ENCODE data around the gene ANKS4B. TPM values are rescaled to one million over a fixed set of nuclear protein-coding genes. Genes with fewer than 3 reads are reported as not detected.

ANKS4B gene
- total and polyA plus RNA-seq, 2 experiments from 2014 or later: 0.07 TPM; not detected in 1

- Histone ChIP-seq H3K4me1 (ENCODE audit: insufficient read depth) (peaks cover 13% of the 10 kb centered on the region; the same call in 1 of the 2 replicates), H3K4me3 (no peak overlapping the region), H3F3A (replicated peaks; ENCODE audit: low read depth) (no peaks in the 10 kb centered on the region), H3K79me2 (replicated peaks; ENCODE audit: insufficient read depth) (no peaks in the 10 kb centered on the region), H3K4me2 (no peak overlapping the region), H3K27ac (ENCODE audit: low read depth) (no peak overlapping the region), H3K9me2 (ENCODE audit: insufficient read depth) (no peaks in the 10 kb centered on the region), H2AFZ (no peak overlapping the region), H3K27me3 (ENCODE audit: insufficient read depth) (peaks cover 4% of the 10 kb centered on the region; the same call in 1 of the 2 replicates), H3K36me3 (ENCODE audit: insufficient read depth) (no peaks in the 10 kb centered on the region), H4K20me1 (replicated peaks; ENCODE audit: insufficient read depth) (no peaks in the 10 kb centered on the region; the same call in 1 of the 2 replicates)
- Mint-ChIP-seq H3K27ac (no peak overlapping the region), H3K4me1 (peaks cover 15% of the 10 kb centered on the region), H3K27me3 (ENCODE audit: insufficient read depth, low read depth, poor library complexity) (no peaks in the 10 kb centered on the region), H3K36me3 (ENCODE audit: low read depth) (no peaks in the 10 kb centered on the region), H3K4me3 (no peak overlapping the region), H3K9me3 (no peaks in the 10 kb centered on the region)
- no peak for TF ChIP-seq NANOG (IDR thresholded peaks at IDR 0.05; ENCODE audit: borderline replicate concordance)
- no peak for TF ChIP-seq EZH2phosphoT487 (IDR thresholded peaks at IDR 0.05; ENCODE audit: unreplicated experiment)
- TF ChIP-seq CREB1 (CRISPR knock-in tag; IDR thresholded peaks at IDR 0.05; ENCODE audit: low read depth): no peak
- no peak for TF ChIP-seq POLR2AphosphoS5 (IDR thresholded peaks at IDR 0.05; ENCODE audit: low read depth)
- TF ChIP-seq STAT1 (IDR thresholded peaks at IDR 0.05; ENCODE audit: unreplicated experiment): no peak
- TF ChIP-seq, protein P1, sequence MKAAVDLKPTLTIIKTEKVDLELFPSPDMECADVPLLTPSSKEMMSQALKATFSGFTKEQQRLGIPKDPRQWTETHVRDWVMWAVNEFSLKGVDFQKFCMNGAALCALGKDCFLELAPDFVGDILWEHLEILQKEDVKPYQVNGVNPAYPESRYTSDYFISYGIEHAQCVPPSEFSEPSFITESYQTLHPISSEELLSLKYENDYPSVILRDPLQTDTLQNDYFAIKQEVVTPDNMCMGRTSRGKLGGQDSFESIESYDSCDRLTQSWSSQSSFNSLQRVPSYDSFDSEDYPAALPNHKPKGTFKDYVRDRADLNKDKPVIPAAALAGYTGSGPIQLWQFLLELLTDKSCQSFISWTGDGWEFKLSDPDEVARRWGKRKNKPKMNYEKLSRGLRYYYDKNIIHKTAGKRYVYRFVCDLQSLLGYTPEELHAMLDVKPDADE (IDR thresholded peaks at IDR 0.05): no peak
- TF ChIP-seq ZNF331 (CRISPR knock-in tag; IDR thresholded peaks at IDR 0.05; ENCODE audit: low read depth): no peak
- TF ChIP-seq EZH2 (IDR thresholded peaks at IDR 0.05; ENCODE audit: low read depth, unreplicated experiment): no peak
- TF ChIP-seq ZNF462 (CRISPR knock-in tag; IDR thresholded peaks at IDR 0.05): no peak
- TF ChIP-seq ZNF114 (CRISPR knock-in tag; IDR thresholded peaks at IDR 0.05): no peak
- no peak for TF ChIP-seq JUNB (IDR thresholded peaks at IDR 0.05; ENCODE audit: unreplicated experiment)
- TF ChIP-seq REST (IDR thresholded peaks at IDR 0.05; ENCODE audit: unreplicated experiment): no peak
- TF ChIP-seq CTCF (conservative IDR thresholded peaks at IDR 0.05; ENCODE audit: low read depth in 2 of 2): no peak
- DNase-seq (ENCODE audit: low spot score) (no peak), ATAC-seq (no peak)
Observed at GRCh38 chr16:21272253-21272652, 38.8 kb downstream of the ANKS4B start.

Data from GM23338 (cell line).